OCI-LY7 (cell line): ENCODE measurements around the gene APOB.

Experiments used
- EZH2phosphoT487 ChIP-seq: fragments of 200-600 bp; sonication (generic); IDR thresholded peaks from 2 replicates; pipeline ENCODE4 v1.6.1; 2018; ENCODE audit warnings: low read depth, borderline replicate concordance, mild to moderate bottlenecking, mixed run types, antibody characterized with exemption, low read length, moderate library complexity, mixed read lengths
- TF ChIP-seq, protein P1 (sequence below): fragments of 200-600 bp; sonication (generic); conservative IDR thresholded peaks from 2 replicates; pipeline ENCODE4 v1.5.1; 2014; ENCODE audit warnings: mild to moderate bottlenecking, antibody characterized with exemption, low read length, moderate library complexity, mixed read lengths

DNA sequence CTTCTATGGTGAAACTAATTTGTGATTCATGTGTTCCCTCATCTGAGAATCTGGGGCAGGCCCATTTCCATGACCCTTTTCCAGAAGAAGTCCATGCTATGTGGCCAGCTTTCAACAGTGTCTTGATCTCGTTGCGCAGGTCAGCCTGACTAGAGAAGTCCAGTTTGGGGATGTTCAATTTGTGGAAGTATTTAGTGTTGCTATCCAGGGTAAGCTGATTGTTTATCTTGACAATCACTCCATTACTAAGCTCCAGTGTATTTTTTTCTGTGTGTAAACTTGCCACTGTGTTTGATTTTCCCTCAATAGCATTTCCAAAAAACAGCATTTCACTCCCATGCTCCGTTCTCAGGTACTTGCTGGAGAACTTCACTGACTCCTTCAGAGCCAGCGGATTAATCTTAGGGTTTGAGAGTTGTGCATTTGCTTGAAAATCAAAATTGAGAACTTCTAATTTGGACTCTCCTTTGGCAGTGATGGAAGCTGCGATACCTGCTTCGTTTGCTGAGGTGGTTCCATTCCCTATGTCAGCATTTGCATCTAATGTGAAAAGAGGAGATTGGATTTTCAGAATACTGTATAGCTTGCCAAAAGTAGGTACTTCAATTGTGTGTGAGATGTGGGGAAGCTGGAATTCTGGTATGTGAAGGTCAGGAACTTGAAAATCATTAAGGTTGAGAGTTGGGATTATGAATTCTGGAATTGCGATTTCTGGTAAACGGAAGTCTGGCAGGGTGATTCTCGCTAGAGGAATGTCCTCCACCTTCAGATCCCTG lies 35.7 kb downstream of the APOB start:
- TF ChIP-seq, protein P1, sequence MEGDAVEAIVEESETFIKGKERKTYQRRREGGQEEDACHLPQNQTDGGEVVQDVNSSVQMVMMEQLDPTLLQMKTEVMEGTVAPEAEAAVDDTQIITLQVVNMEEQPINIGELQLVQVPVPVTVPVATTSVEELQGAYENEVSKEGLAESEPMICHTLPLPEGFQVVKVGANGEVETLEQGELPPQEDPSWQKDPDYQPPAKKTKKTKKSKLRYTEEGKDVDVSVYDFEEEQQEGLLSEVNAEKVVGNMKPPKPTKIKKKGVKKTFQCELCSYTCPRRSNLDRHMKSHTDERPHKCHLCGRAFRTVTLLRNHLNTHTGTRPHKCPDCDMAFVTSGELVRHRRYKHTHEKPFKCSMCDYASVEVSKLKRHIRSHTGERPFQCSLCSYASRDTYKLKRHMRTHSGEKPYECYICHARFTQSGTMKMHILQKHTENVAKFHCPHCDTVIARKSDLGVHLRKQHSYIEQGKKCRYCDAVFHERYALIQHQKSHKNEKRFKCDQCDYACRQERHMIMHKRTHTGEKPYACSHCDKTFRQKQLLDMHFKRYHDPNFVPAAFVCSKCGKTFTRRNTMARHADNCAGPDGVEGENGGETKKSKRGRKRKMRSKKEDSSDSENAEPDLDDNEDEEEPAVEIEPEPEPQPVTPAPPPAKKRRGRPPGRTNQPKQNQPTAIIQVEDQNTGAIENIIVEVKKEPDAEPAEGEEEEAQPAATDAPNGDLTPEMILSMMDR, result no peak
- TF ChIP-seq EZH2phosphoT487, result no peak
